ENCODE measurements around the gene SMG5.

The SMG5 gene

DNA sequence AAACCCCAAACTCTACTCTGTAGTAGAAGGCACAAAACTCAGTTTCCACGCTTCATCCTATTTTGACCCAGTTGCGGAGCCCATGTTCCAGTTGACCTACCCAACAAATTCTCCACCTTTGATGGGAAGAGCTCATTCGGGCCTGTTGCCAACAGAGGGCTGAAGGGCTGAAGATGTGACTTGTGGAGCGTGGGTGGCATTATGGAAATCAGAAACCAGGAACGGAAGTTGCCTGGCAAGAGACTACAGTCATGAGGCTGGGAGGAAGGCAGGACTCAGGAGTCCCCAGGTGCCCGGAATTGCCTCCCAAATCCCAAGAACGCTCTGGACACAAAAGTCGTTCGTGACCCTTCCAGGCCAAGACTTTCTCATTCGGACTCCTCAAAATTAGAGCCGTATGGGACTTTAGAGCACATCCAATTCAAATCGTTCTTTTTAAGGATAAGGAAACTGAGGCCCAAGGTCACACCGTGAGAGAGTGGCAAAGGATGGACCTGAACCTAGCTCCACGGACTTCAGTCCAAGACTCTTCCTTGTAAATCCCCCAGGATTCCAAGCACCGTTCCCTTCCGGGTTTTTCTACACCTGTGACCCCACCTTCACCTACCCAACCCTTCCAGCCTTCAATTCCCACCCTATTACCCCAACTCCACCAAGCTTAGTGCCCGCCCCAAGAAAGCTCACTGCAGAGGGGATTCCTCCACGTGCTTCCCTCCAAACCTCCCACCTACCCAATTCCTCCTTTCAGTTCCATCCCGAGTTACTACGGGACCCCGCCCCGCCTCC lies 739 bp downstream of the SMG5 start:
- no peak for DNase-seq

DNA sequence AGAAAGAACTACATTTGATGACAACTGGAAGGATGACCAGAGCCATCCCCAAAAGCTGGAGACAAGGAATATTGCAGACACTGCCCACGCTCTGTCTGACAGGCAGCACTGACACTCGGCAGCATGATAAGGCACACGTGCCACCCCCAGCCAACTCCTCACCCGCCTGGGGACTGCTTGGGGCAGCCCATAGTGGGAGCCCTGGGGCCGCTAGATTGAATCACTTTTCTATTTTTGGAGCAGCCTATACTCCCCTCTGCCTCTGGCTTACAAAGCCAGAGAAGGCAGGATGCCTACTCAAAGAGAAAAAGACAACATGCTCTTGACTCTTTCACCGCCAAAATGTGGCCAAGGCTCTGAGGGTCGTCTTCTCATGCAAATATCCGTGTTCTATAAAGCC lies 1.3 kb downstream of the SMG5 start:
- no peak for DNase-seq

DNA sequence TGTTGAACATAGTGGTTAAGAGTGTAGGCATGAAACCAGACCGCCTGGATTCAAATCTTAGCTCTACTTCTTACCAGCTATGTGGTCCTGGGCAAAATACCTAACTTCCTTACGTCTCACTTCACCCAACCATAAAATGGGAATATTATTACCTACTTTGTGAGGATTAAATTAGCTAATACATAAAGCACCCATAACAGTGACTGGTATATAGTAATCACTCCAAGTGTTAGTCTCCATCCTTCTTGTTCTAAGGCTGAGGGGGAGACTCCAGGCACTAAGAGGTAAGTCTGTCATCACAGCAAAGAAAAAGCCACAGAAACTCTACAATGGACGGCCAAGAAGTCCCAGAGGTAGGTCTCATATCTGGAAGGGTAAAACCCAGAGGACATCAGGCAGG lies 2.8 kb downstream of the SMG5 start:
- no peak for DNase-seq

DNA sequence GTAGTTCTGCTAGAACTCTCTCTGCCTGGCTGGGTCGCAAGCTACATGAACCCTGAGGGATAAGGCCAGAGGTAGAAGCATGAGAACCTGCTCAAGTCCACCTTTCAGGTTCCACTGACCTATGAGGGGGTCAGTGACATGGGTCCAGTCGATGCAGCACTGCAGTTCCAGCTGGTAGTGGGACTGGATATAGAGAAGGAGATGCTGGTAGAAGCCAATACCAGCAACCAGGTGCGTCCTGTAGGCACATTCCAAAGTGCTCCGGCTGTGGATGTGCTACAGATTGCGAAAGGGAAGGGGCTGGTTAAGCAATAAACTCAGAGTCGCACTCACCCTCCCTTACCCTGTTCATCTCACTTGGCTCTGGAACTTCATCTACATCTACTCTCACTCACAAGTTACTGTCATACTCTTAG lies 5.7 kb downstream of the SMG5 start:
- no peak for DNase-seq

DNA sequence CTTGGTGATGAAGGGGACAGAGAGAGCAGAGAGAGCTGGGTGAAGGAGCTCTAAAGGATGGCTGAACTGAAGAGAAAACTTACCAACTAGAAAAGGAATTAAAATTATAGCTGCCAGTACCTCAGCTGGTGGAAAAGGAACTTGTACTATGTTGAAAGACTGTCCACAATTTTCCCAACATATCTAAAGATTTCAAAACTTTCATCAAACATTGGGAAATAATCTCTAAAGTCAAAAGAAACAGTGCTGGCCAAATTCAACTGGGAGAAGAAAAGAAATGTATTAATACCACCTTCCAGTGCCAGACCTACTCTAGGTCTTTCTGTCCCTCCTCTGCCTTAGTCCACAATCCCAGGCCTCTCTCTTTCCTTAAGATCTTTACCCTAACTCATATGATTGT lies 6.1 kb downstream of the SMG5 start:
- DNase-seq: no peak

DNA sequence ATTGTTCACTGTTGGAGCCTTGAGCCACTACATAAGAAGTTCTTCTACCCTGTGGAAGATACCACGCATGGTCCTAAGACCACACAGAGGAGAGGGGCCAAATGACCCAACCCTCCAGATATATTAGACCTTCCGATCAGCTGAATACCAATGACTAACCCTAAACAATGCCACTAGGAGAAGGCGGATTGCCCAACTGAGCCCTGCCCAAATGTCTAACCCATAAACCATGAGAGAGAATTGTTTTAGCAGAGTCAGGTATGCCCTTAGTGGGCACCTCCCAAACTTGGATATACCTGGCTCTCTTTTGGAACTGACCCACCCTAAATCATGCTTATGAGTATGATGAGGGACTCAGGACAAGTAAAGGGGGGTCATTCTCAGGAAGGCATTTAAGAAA lies 12.3 kb downstream of the SMG5 start:
- no peak for DNase-seq

DNA sequence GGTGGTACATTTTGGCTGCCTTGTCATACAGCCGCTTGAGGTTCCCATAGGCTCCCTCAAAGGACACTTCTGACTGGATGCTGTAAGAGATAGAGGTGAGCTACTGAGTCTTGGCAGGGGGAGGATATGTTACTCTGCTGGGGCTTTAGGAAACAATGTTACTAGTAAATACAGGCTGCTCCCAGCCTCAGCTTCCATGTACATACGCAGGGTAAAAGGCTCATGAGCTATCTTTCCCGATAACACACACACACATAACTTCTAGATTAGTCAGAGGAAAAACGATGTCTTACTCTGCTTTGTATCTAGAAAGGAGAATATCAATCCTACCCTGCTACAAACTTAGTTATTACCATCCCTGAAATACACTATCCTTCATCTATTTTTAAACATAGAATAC lies 14.3 kb downstream of the SMG5 start:
- no peak for DNase-seq

DNA sequence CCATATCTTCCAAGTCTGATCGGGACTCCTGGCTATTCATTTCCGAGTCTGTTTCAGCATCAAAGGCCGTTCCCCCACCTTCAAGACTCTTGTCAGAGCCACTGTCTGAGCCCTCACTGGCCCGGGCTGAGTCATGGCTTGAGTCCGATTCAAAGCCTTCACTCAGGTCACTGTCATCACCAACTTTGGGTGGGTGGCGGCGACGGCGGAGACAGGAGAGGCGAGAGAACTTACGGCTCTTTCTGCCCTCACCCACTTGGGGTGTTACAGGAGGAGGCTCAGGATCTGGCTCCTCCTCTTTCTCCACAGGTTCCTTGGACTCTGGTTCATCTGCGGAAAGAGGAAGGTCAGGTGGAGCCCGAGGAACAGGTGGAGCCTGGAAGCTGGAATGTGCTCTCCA lies 16.6 kb downstream of the SMG5 start:
- no peak for DNase-seq

DNA sequence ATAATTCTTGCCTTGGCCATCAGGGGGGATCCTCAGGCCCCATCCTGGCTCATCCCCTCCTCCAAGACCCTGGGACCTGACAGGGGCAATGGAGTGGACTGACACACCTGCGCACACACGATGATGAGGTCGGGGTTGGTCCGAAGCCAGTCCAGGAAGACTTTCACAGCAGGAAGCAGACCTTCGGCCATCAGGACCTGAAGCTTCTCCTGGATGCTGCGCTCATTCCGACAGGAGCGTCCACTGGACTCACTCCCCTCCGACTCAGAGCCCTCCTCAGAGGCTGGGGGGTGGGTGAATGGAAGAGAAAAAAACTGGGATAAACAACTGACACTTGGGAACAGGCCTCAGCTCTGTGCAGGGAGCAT lies 19.4 kb downstream of the SMG5 start:
- no peak for DNase-seq

DNA sequence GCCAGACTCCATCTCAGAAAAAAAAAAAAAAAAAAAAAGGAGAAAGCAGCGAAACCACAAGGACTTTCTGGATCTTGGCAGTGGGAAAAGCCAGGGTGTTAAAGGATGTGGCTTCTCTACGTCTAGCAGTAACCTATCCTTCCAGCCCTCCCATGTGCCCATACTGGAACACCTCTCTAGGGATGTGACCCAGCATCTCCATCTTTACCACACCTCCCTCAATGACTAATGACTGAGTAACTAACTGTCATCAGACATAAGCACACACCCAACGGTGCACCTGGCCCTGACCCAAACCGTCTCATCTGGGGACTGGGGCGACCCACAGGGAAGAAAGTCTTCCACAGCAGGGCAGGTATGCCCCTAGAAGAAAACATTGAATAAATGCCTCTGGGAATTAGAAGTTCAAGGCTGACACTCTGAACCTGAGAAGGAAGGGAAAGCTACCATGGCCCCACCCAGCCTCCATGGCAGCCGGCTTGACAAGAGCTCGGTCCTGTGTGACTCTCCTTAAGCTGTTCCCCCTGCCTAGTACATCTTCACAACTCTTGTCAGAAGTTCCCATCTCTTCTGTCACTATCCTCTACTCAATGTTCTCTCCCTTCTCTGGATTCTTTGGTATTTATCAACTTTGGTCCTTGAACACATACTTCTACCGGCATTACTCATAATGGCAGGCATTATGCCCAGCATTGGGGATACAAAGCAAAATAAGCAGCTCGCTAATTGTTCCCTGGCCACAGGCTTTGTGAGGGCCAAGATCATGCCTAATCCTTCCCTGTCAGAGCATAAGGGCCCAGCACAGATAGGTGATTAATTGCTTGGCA lies 20.0 kb downstream of the SMG5 start:
- DNase-seq: no peak

DNA sequence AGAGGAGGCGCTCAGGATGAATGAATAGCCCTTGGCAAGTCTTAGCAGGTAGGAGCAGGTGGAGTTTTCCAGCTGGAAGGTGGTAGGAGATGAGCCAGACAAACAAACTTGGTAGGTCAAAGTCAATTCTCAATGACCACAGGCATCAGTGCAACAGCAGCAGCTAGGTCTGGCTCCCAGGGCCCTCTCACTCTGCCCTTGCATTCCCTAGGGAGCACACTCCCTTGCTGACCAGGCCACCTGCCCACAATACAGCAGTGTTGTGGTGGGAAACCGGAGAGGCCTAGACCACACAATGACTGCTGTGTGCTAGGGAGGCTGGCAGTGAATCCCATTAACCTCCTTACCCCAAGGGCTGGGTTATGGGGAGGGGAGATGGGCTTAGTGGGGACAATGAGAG lies 21.7 kb downstream of the SMG5 start:
- DNase-seq: no peak

DNA sequence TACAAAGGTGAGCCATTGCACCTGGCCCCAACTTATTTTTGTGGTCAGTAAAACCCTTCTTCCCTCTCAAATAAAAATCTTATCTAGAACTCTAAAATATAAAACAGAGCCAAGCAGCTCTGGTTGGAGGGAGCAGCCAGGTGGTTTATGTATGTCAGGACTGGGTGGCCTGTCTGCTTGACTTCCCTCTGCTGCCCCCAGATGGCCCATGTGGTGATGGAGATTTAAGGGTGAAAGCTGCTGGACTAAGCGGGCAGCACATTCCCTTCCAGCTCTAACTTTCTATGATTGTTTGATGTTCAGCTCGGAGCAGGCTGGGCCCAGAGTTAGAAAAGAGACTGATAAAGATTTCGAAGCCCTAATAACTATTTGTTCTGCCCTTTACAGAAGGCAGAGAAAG lies 22.8 kb downstream of the SMG5 start:
- DNase-seq: no peak

DNA sequence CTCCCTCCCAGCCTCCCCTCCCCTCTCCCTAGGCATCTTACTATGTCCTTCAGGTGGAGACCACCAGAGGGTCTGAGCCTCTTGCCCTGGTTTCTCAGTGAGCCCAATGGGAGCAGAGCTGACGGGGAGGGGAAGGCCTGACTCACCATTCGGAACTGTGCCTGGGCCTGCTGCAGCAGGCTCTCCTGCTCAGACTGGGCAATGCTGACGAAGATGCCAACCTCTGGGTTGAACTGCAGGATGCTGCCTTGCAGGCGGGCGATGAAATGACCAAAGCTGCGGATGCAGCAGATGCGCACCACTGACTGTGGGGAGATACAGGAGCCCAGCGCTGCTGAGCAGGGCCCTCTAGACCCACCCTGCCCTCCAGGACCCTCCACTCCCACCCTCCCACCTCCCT lies 23.8 kb downstream of the SMG5 start:
- no peak for DNase-seq

DNA sequence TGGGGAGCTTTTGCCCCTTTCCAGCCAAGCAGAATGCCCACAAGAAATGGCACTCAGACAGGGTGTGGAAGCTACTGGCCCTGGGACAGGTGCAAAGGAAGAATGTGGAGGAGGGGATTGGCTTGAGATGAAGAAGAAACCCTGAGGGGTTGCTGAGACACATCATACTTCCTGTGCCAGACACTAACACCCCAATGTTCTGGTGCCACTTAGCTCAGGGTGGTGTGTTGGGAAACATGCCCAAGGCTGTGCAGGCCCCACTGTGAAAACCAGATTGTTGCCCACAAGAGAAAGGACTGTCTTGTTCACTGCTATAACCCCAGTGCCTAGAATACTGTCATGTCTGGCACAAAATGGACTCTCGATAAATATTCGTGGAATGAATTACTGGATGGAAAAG lies 24.9 kb downstream of the SMG5 start:
- no peak for DNase-seq

DNA sequence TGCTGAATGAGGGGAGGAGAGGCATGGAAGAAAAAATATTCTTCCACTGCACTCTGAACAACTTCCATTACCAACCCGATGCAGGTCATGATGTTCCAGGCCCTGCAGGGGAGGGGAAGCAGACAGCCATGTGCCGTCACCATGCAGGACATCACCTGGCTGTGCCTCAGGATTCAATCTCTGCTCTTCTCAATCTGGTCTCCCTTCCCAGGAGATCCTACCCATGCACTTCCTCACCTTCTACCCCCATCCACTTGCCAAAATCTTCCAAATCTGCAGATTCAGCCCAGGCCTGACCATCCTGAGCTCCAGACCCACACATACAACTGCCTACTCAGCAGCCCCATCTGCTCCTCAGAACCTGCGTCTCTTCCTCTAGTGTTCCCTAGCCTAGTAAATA lies 29.0 kb downstream of the SMG5 start:
- DNase-seq: no peak

DNA sequence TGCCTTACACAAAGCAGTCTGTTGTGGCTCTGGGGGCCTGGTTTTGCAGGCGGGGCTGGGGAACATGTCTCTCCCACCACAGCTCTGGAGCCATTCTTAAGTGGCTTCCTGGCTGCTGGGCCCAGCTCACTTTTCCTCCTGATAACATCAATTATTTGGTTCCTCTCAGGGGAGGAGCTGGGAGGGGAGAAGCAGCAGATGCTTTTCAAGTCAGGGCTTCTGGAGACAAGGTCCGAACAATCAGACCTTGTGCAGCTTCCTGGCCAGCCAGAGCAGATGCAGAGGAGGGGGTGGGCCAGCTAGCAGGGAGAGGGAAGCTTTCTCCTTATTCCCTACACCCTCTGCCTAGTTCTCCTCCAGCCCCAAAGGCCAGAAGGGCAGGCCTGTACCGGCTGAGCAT lies 31.1 kb downstream of the SMG5 start:
- no peak for DNase-seq

DNA sequence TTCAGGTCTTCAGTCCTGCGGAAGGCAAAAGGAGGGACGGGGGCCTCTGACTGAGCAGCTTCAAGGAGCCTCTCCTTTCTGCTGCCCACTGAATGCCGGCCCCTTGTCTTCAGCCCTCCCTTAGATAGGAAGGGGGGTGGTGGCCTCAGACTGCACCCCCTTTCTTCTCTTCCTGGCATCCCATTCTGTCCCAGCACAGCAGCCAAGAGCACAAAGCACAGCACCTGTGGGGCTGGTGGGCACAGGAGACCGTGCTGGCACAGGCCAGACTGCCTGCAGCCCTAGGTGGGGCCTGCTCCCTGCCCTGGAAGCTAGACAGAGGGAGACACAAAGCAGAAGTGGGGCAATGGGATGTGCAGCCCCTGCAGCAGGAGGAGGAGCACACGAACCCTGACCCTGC lies 33.0 kb downstream of the SMG5 start:
- no peak for DNase-seq

DNA sequence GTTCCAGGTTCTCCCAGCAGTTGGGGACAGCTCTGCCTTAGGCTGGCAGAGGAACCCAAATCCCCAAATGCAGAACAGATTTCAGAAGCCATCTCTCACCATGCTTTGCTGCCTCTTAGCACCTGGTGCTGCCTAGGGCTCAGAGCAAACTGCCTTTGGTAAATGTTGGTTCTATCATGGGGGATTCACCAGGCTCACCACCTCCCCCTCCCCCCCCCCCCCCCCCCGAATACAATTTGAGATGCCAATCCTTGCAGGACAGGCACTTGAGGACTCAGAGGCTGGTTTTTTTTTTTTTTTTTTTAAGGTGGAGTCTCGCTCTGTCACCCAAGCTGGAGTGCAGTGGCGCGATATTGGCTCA lies 34.3 kb downstream of the SMG5 start:
- DNase-seq: no peak

DNA sequence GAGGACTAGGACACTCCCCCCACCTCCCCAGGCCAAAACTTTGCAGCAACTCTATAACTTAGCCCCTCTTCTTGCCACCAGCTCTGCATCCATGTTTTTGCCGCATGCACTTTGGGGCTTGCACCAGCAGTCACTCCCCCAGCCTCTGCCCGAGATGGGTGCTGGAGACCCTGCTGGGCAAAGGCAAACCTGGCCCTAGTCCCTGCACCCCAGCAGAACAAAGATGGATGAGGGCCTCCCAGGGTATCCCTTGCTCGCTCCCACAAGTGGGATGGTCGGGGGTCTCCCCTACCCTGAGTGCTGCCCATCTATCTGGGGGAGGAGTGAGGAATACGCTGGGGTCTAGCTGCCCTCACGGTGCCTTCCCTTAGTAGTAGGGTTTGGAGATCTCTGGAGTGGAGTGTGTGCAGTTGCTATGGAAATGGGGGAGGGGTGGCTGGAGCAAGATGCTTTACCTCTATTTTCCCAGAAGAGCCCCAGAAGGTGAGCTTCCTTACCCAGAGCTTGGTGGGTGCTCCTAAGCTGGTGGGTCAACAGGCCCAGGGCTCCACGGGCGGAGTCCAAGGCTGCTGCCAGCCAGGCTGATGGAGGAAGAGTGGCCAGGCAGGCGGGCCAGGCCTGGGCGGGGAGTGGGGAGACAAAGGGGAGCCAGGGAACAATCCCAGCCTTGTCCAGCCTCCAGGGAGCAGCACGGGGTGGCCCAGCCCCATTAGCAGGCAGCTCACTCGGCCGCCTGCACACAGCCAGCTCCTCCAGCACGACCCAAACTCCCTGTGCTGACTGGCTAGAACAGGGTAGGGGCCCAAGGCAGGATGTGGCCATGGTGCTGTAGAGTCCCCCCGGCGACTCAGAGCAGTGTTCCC lies 34.9 kb downstream of the SMG5 start, which contains the start of gene PAQR6:
Gene PAQR6, minus strand, starts transcription at position 597 of the 863 bp plus-strand sequence. CDS start 1,325 bp downstream, outside the sequence.
- no peak for DNase-seq

DNA sequence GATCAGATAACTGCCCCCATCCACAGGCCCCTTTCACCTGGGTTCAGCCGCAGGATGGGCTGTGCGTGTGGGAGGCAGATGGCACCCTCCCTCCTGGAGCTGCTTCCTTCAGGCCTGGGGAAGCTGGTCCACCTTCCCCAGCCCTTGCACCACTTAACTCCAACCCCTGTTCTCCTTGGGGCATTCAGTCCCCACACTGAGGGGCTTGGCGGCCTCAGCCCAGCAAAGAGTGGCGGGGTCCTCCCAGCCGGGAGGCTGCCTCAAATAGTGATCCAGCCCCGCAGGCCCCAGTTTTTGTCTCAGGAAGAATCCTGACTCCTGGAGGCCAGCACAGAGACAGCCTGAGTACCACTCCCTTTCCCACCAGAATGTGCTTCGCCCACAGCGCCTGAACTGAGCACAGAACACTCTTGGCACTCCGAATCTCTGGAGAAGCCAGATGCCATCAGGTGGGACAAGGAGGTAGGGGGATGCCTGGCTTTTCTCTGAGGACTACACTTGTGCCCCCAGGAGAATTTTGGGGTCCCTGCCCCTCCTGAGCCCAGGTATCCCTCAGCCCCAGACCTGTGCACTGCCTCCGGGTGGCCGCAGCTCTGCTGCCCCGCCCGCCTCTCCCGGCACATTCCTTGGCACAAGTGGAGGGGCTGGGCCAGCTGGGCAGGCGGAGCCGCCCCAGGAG lies 35.7 kb downstream of the SMG5 start:
- DNase-seq: no peak

DNA sequence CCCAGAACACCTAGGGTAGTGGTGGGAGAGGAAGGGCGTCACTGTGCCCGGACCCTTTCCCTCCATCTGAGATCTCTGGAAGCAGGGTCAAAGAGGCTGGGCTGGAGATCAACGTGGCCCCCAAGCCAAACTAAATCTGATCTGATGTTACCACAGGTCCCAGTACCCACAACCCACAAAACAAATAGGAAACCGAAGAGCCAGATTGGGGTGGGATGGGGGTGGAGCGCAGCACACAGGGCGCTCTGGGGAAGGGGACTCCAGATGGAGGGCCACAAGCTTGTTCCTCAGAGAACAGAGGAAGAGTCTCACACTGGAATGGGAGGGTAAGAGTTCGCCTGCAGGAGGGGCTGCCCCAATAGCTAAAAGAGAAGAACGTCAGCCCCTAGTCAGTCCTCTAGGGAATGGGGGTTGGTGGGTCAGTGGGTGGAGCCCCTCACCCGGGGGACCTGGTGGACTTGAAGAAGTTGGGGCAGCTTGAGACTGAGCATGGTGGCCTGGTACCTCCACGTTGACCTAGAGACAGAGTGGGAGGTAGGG lies 36.3 kb downstream of the SMG5 start:
- no peak for DNase-seq

DNA sequence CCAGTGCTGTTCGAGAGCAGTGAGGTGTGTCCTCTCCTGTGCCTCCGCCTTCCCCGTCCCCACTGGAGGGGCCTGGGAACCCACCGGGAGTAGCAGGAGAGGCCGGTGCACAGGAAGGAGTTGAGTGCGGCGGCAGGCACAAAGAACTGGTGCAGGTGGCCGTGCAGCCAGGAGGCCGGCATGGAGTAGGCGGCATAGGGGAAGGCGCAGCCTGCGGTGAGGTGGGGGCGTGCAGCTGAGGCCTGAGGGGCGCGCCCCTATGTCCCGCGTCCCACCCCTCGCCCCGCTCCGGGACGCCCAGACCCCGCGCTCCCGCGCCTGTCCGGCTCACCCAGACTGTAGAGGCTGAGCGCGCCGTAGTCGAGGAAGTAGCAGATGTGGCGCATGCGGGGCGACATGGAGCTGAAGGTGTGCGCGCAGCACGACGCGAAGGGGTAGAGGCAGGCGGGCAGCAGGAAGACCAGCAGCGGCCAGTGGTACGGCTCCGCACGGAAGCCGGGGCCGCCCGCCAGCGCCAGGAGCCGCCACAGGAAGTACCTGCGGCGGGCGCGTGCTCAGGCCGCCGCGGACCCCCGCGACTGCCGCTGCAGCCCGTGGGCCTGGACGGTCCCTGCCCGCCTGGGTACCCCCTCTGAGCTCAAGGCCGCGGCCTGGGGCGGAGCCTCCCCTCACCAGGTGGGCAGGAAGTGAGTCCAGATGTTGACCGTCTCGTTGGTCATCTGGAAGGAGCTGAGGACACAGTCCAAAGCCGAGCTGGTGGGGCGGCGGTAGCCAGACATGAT lies 37.0 kb downstream of the SMG5 start:
- DNase-seq: peak; percentile 16
